LNCAP (cell line): ENCODE data around the gene GIPC1.
A peak's percentile ranks its signal among the peaks of the same experiment; 100 is the strongest.

Experiments used
- CTCF ChIP-seq: fragments of 450-650 bp; IDR thresholded peaks from 2 replicates; pipeline ENCODE4 v1.5.1; 2017; ENCODE audit warnings: mild to moderate bottlenecking

GIPC1 gene

GRCh38 chr19:14494411-14494810 lies 1.5 kb downstream of the GIPC1 start:
- no peak for TF ChIP-seq CTCF

- TF ChIP-seq CTCF = no peak
These were observed 3.1 kb downstream of the GIPC1 start for GRCh38 chr19:14492756-14493337.

GRCh38 chr19:14487370-14488125 lies 8.4 kb downstream of the GIPC1 start:
- TF ChIP-seq CTCF = no peak

- TF ChIP-seq CTCF = no peak
These were observed 13.6 kb downstream of the GIPC1 start for GRCh38 chr19:14482172-14482941.

- no peak for TF ChIP-seq CTCF
These were observed 15.2 kb downstream of the GIPC1 start for GRCh38 chr19:14480700-14481079.

- peak; percentile 94 for TF ChIP-seq CTCF
These were observed 15.8 kb downstream of the GIPC1 start for GRCh38 chr19:14479975-14480699.

- no peak for TF ChIP-seq CTCF
These were observed 16.5 kb downstream of the GIPC1 start for GRCh38 chr19:14479309-14479974.
